Gastrocnemius medialis (tissue), 4 donors: Measurements from ENCODE around the gene PLD3. TPM values are rescaled to one million over a fixed set of nuclear protein-coding genes. Genes with fewer than 3 reads are reported as not detected.

Experiments
- ATAC-seq, 2 donors: fragments of 150-250 bp; one replicate each; pipeline ENCODE4 v1.9.1; 2016
- DNase-seq, 2 donors: peaks; one replicate each; pipeline ENCODE4 v3.0.0-alpha.2; 2019
- H3K27ac ChIP-seq, 4 donors: fragments of 200-600 bp; sonication (generic); 1 replicate in 1 of 4; 2 replicates in 3 of 4; pipeline ENCODE4 v1.5.1; 2016 to 2018; ENCODE audit warnings: mild to moderate bottlenecking in 2 of 4, moderate library complexity in 1 of 4
- H3K27me3 ChIP-seq, 3 donors: fragments of 200-600 bp; sonication (generic) in 2 of 3; 1 replicate in 1 of 3; 2 replicates in 2 of 3; pipeline versions ENCODE4 v1.5.1 to v1.6.0; 2016 to 2019; ENCODE audit warnings: mild to moderate bottlenecking in 1 of 3, moderate library complexity in 1 of 3
- H3K36me3 ChIP-seq, 2 donors: fragments of 200-600 bp; sonication (generic) in 1 of 2; one replicate each; pipeline ENCODE4 v1.5.1; 2017 to 2018
- H3K4me1 ChIP-seq, 2 donors: fragments of 200-600 bp; sonication (generic) in 1 of 2; one replicate each; pipeline ENCODE4 v1.5.1; 2016 to 2017; ENCODE audit warnings: mild to moderate bottlenecking in 2 of 2
- H3K4me3 ChIP-seq, 4 donors: fragments of 200-600 bp; sonication (generic) in 3 of 4; 1 replicate in 1 of 4; 2 replicates in 3 of 4; pipeline ENCODE4 v1.5.1; 2016 to 2019; ENCODE audit warnings: mild to moderate bottlenecking in 2 of 4
- H3K9me3 ChIP-seq, 3 donors: fragments of 200-600 bp; sonication (generic) in 2 of 3; 1 replicate in 1 of 3; 2 replicates in 2 of 3; pipeline ENCODE4 v1.5.1; 2016 to 2019
- POLR2A ChIP-seq, 2 donors: fragments of 450-650 bp; IDR thresholded peaks; one replicate each; pipeline ENCODE4 v1.6.1; 2017; ENCODE audit warnings: antibody characterized with exemption in 2 of 2, mild to moderate bottlenecking in 2 of 2, moderate library complexity in 2 of 2
- in situ Hi-C, 4 donors: fragments of 200-750 bp; cut with MboI; loops; one replicate each; pipeline versions ENCODE4 v1.15.0 to v1.8.0; 2017; ENCODE audit warnings: low sequenced_read_pairs in 4 of 4
- intact Hi-C: fragments of 100-400 bp; cut with DNase I; formaldehyde crosslinking; loops from one replicate; pipeline ENCODE4 v1.15.1; 2023; ENCODE audit warnings: low total_unique reads
- total RNA-seq, 4 donors: library from RNA; depleted of rRNA; stranded (reverse); fragments of >200 nt; gene quantifications; one replicate each; pipeline versions ENCODE4 v1.1.0 to v1.2.3, GENCODE V29; 2016
- TF ChIP-seq, protein P1 (sequence below), 5 experiments: fragments of 450-650 bp in 3 of 5; fragments of 200-600 bp in 2 of 5; sonication (generic) in 2 of 5; IDR thresholded peaks in 4 of 5; conservative IDR thresholded peaks in 1 of 5; 1 replicate in 4 of 5; 2 replicates in 1 of 5; pipeline ENCODE4 v1.5.1; 2016 to 2019; ENCODE audit warnings: antibody characterized with exemption in 5 of 5, mild to moderate bottlenecking in 3 of 5, moderate library complexity in 3 of 5

PLD3 gene, protein sequence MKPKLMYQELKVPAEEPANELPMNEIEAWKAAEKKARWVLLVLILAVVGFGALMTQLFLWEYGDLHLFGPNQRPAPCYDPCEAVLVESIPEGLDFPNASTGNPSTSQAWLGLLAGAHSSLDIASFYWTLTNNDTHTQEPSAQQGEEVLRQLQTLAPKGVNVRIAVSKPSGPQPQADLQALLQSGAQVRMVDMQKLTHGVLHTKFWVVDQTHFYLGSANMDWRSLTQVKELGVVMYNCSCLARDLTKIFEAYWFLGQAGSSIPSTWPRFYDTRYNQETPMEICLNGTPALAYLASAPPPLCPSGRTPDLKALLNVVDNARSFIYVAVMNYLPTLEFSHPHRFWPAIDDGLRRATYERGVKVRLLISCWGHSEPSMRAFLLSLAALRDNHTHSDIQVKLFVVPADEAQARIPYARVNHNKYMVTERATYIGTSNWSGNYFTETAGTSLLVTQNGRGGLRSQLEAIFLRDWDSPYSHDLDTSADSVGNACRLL
- total RNA-seq, result 100 to 1,000 TPM; 136 to 198 (median 190) TPM

DNA sequence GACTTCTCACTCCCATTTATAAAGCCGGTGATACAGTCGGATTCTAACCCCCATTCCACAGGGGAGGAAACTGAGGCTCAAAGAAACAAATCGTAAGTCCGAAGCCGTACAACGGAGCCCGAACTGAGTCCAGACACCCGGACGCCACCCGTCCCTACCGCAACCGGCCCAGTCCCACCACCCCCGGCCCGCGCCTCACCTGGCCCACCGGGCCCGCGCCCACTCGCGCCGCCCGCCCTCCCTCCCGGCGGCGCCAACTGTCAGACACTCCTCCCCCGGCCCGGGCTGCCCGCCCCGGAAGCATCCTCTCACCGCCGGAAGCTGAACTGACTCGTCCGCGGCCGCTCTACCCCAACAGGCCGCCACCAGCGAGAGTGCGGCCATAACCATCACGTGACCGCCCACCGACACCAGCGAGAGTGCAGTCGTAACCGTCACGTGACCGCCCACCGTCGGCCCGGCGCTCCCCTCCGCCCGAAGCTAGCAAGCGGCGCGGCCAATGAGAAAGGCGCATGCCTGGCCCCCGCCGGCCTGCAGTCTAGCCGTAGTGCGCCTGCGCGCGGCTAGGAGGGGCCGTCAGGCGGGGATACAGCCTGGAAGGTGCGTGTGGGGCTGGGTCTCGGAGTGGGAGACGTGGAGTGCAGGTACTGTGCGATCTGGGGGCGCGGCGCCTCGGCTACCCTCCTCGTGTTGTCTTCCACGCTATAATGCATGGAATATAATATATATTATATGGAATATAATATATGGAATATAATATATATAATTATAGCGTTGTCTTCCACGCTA lies at the start of gene PLD3, which contains the start of gene C19orf47:
PLD3 (plus strand) TSS at position 571 of the 789 bp plus-strand sequence. CDS start 17,789 bp downstream, outside the sequence.
C19orf47 (minus strand) TSS at position 273 of the 789 bp plus-strand sequence. CDS start 6,540 bp downstream, outside the sequence.
- in situ Hi-C loops, result no loop called here
- peak; percentile 100 for DNase-seq
- TF ChIP-seq, protein P1, sequence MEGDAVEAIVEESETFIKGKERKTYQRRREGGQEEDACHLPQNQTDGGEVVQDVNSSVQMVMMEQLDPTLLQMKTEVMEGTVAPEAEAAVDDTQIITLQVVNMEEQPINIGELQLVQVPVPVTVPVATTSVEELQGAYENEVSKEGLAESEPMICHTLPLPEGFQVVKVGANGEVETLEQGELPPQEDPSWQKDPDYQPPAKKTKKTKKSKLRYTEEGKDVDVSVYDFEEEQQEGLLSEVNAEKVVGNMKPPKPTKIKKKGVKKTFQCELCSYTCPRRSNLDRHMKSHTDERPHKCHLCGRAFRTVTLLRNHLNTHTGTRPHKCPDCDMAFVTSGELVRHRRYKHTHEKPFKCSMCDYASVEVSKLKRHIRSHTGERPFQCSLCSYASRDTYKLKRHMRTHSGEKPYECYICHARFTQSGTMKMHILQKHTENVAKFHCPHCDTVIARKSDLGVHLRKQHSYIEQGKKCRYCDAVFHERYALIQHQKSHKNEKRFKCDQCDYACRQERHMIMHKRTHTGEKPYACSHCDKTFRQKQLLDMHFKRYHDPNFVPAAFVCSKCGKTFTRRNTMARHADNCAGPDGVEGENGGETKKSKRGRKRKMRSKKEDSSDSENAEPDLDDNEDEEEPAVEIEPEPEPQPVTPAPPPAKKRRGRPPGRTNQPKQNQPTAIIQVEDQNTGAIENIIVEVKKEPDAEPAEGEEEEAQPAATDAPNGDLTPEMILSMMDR (IDR thresholded peaks at IDR 0.05 in 4 of 5, conservative IDR thresholded peaks at IDR 0.05 in 1 of 5), result peak in 2 of 5 experiments; percentile 72 to 78
- TF ChIP-seq POLR2A (IDR thresholded peaks at IDR 0.05), result peak; percentile 87 to 95

DNA sequence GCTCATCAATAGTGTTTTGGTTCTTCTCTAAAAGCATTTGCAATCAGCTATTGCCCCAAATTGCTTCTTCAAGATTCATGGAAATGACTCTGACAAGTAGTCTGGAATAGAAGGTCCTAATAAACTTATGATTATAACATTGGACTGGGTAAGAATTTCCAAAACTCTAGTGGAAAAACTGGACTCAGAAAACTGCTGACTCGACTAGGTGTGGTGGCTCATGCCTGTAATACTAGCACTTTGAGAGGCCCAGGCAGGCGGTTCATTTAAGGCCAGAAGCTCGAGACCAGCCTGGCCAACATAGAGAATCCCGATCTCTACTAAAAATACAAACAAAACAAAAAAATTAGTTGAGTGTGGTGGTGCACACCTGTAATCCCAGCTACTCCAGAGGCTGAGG lies 47.8 kb upstream of the PLD3 start:
- in situ Hi-C loops (loop anchor here in 1 of 4 donors (10.0 kb wide), 1 partner anchor 334 kb away; no protein-coding TSS in a partner anchor), intact Hi-C loops (no loop called here)
- H3K27ac ChIP-seq, result no peak overlapping the region

More for the DNA sequence above, at the start of gene PLD3, which contains the start of gene C19orf47:
- Histone ChIP-seq H3K9me3 (no peaks in the 10 kb centered on the region), H3K27ac (peak within 1 kb of the TSS; percentile 86 to 93 (median 92)), H3K4me1 (peaks cover 9 to 22% of the 10 kb centered on the region in 2 donors), H3K36me3 (no peaks in the 10 kb centered on the region), H3K4me3 (peak within 1 kb of the TSS; percentile 61 to 87 (median 82)), H3K27me3 (no peaks in the 10 kb centered on the region)
- peak; percentile 95 to 97 for ATAC-seq
- intact Hi-C loops, result loop anchor here (2.0 to 5.0 kb wide), 5 partner anchors 56 to 119 kb away; partner anchors contain the start of genes AKT2, BLVRB and SPTBN4

DNA sequence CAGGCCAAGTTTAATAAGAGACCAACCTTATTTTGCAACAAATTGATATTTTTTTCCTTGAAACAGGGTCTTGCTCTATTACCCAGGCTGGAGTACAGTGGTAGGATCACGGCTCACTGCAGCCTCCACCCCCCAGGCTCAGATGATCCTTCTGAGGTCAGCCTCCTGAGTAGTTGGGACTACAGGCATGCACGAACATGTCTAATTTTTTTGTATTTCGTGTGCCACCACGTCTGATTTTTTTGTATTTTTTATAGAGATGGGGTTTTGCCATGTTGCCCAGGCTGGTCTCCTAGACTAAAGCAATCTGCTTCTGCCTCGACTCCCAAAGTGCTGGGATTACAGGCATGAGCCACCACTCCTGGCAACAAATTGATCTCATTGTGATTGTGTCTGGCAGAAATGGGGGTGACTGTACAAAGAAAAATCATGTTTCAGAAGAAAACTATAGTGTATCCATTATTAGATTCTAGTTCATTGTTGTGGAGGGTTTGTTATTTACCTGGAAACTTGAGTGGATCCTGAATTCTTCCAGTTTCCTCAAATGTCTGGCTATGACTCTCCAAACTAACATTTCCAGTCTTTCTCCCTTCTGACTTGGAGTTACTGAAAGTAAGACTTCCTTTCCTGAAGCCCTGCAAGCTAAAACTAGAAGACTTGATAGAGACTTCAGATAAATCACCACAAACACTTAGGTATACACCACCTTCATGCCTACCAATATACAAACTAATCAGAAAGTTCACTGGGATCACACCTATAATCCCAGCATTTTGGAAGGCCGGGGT lies 46.1 kb upstream of the PLD3 start:
- intact Hi-C loops, result no loop called here
- H3K9me3 ChIP-seq, result no peaks in the 10 kb centered on the region
- no peaks in the 10 kb centered on the region for H3K27me3 ChIP-seq
- in situ Hi-C loops, result loop anchor here in 1 of 4 donors (10.0 kb wide), 1 partner anchor 332 kb away; no protein-coding TSS in a partner anchor
- ATAC-seq (no peak), DNase-seq (no peak)
- no peaks in the 10 kb centered on the region for H3K4me1 ChIP-seq
- TF ChIP-seq POLR2A (IDR thresholded peaks at IDR 0.05), result no peak
- TF ChIP-seq, protein P1 (IDR thresholded peaks at IDR 0.05 in 4 of 5, conservative IDR thresholded peaks at IDR 0.05 in 1 of 5), result no peak
- no peak overlapping the region for H3K4me3 ChIP-seq
- no peak overlapping the region for H3K27ac ChIP-seq
- H3K36me3 ChIP-seq, result no peaks in the 10 kb centered on the region

More for the DNA sequence above, 47.8 kb upstream of the PLD3 start:
- Histone ChIP-seq H3K27me3 (no peaks in the 10 kb centered on the region), H3K4me1 (no peaks in the 10 kb centered on the region), H3K4me3 (no peak overlapping the region), H3K9me3 (no peaks in the 10 kb centered on the region), H3K36me3 (no peaks in the 10 kb centered on the region)
- no peak for DNase-seq
- TF ChIP-seq POLR2A (IDR thresholded peaks at IDR 0.05), result no peak
- TF ChIP-seq, protein P1 (IDR thresholded peaks at IDR 0.05 in 4 of 5, conservative IDR thresholded peaks at IDR 0.05 in 1 of 5), result no peak
- ATAC-seq, result no peak

DNA sequence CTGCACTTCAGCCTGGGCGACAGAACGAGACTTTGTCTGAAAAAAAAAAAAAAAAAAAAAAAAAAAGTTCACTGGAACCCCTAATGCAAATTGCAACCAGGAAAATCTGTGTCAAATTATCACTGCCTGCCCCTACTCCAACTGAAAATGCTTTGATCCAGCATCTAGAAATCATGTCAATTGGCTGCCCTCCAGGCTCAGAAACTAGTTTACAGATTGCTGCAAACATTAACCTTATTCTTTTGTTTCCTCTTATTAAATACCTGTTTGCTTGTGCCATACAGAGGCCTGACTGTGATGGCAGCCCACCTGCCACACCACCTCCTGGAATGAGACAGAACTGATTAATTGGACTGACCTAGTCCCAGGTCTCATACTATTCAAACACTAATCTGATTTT lies 44.7 kb upstream of the PLD3 start:
- Histone ChIP-seq H3K9me3 (no peaks in the 10 kb centered on the region), H3K27ac (no peak overlapping the region), H3K36me3 (no peaks in the 10 kb centered on the region), H3K4me1 (no peaks in the 10 kb centered on the region), H3K27me3 (no peaks in the 10 kb centered on the region), H3K4me3 (no peak overlapping the region)
- intact Hi-C loops, result loop anchor here (2.0 kb wide), 1 partner anchor 295 kb away; no protein-coding TSS in a partner anchor
- no peak for ATAC-seq
- in situ Hi-C loops, result loop anchor here in 1 of 4 donors (10.0 kb wide), 1 partner anchor 331 kb away; no protein-coding TSS in a partner anchor
- TF ChIP-seq POLR2A (IDR thresholded peaks at IDR 0.05), result no peak
- TF ChIP-seq, protein P1 (IDR thresholded peaks at IDR 0.05 in 4 of 5, conservative IDR thresholded peaks at IDR 0.05 in 1 of 5), result no peak
- no peak for DNase-seq
